Liver (tissue), 9 donors: Measurements from ENCODE around the gene LEF1. TPM values are rescaled to one million over a fixed set of nuclear protein-coding genes. Genes with fewer than 3 reads are reported as not detected.

Experiments used
- DNase-seq: peaks from one replicate; pipeline ENCODE4 v3.0.0-alpha.2; 2017; ENCODE audit warnings: low spot score
- H3K27ac ChIP-seq, 2 donors: one replicate each; pipeline ENCODE4 v1.7.0; 2013; ENCODE audit warnings: inconsistent platforms in 2 of 2, low read length in 2 of 2, control low read depth in 1 of 2, low read depth in 1 of 2, mild to moderate bottlenecking in 1 of 2
- H3K27me3 ChIP-seq, 4 donors: one replicate each; pipeline versions ENCODE4 v1.6.1 to v1.7.0; 2013; ENCODE audit warnings: low read length in 3 of 4, inconsistent platforms in 1 of 4, mild to moderate bottlenecking in 1 of 4, moderate library complexity in 1 of 4; ENCODE audit not compliant: control insufficient read depth in 4 of 4, insufficient read depth in 4 of 4
- H3K36me3 ChIP-seq, 4 donors: one replicate each; pipeline versions ENCODE4 v1.6.1 to v1.7.0; 2013; ENCODE audit warnings: low read length in 3 of 4, mild to moderate bottlenecking in 3 of 4, low read depth in 1 of 4, moderate library complexity in 1 of 4; ENCODE audit not compliant: control insufficient read depth in 4 of 4, insufficient read depth in 3 of 4
- H3K4me1 ChIP-seq, 4 donors: one replicate each; pipeline versions ENCODE4 v1.6.1 to v1.7.0; 2013; ENCODE audit warnings: low read length in 3 of 4, mild to moderate bottlenecking in 3 of 4, moderate library complexity in 1 of 4; ENCODE audit not compliant: control insufficient read depth in 4 of 4, insufficient read depth in 4 of 4
- H3K4me3 ChIP-seq, 3 donors: one replicate each; pipeline versions ENCODE4 v1.6.1 to v1.7.0; 2013; ENCODE audit warnings: low read length in 3 of 3, control low read depth in 1 of 3, low read depth in 1 of 3, mild to moderate bottlenecking in 1 of 3
- H3K9ac ChIP-seq, 2 donors: one replicate each; pipeline ENCODE4 v1.7.0; 2013; ENCODE audit warnings: low read length in 2 of 2, mild to moderate bottlenecking in 2 of 2, moderate library complexity in 2 of 2, control low read depth in 1 of 2, low read depth in 1 of 2
- H3K9me3 ChIP-seq, 4 donors: one replicate each; pipeline versions ENCODE4 v1.6.1 to v1.7.0; 2013; ENCODE audit warnings: low read length in 3 of 4; ENCODE audit not compliant: control insufficient read depth in 4 of 4
- ATF3 ChIP-seq: IDR thresholded peaks from 2 replicates; pipeline ENCODE4 v1.6.1; 2016; ENCODE audit warnings: antibody characterized with exemption
- CTCF ChIP-seq: fragments of 150-350 bp; IDR thresholded peaks from 2 replicates; pipeline ENCODE4 v1.5.1; 2017; ENCODE audit warnings: improper control_type of control experiment, low read depth, low read length; ENCODE audit not compliant: missing input control
- EGR1 ChIP-seq, 2 donors: IDR thresholded peaks; 2 replicates each; pipeline ENCODE4 v1.6.1; 2016 to 2018; ENCODE audit warnings: antibody characterized with exemption in 2 of 2, low read depth in 2 of 2
- FOXA1 ChIP-seq: IDR thresholded peaks from 2 replicates; pipeline ENCODE4 v1.6.1; 2016; ENCODE audit warnings: antibody characterized with exemption
- FOXA2 ChIP-seq: IDR thresholded peaks from 2 replicates; pipeline ENCODE4 v1.6.1; 2016; ENCODE audit warnings: antibody characterized with exemption
- GABPA ChIP-seq, 2 donors: IDR thresholded peaks in 1 of 2; conservative IDR thresholded peaks in 1 of 2; 2 replicates each; pipeline ENCODE4 v1.6.1; 2016; ENCODE audit warnings: antibody characterized with exemption in 2 of 2, mild to moderate bottlenecking in 1 of 2, moderate library complexity in 1 of 2
- HNF4G ChIP-seq: IDR thresholded peaks from 2 replicates; pipeline ENCODE4 v1.6.1; 2016; ENCODE audit warnings: antibody characterized with exemption
- JUND ChIP-seq, 2 donors: IDR thresholded peaks; 2 replicates each; pipeline ENCODE4 v1.6.1; 2016; ENCODE audit warnings: antibody characterized with exemption in 2 of 2
- MAX ChIP-seq: IDR thresholded peaks from 2 replicates; pipeline ENCODE4 v1.6.1; 2016; ENCODE audit warnings: antibody characterized with exemption
- NR2F2 ChIP-seq: IDR thresholded peaks from 2 replicates; pipeline ENCODE4 v1.6.1; 2016; ENCODE audit warnings: antibody characterized with exemption
- RAD21 ChIP-seq, 2 donors: IDR thresholded peaks; 2 replicates each; pipeline ENCODE4 v1.6.1; 2016; ENCODE audit warnings: antibody characterized with exemption in 2 of 2, mild to moderate bottlenecking in 2 of 2
- RXRA ChIP-seq, 2 donors: IDR thresholded peaks; 2 replicates each; pipeline ENCODE4 v1.6.1; 2017 to 2018; ENCODE audit warnings: antibody characterized with exemption in 2 of 2, mild to moderate bottlenecking in 1 of 2
- SP1 ChIP-seq: IDR thresholded peaks from 2 replicates; pipeline ENCODE4 v1.6.1; 2018; ENCODE audit warnings: antibody characterized with exemption, mild to moderate bottlenecking
- TAF1 ChIP-seq: conservative IDR thresholded peaks from 2 replicates; pipeline ENCODE4 v1.6.1; 2016; ENCODE audit warnings: antibody characterized with exemption, mild to moderate bottlenecking
- WGBS: extraction: QIAGEN DNeasy Blood & Tissue Kit; methylation state at CpG from one replicate; pipeline ENCODE4 v1.1.7; 2013; 5-methylcytosine and 5-hydroxymethylcytosine counted together
- polyA plus RNA-seq, 2 donors: library from polyadenylated mRNA; stranded (reverse) in 1 of 2; unstranded in 1 of 2; fragments of 200-250 nt in 1 of 2; fragments of >200 nt in 1 of 2; fragmentation: Nextera tagmentation in 1 of 2; extraction: Ambion mirVana in 1 of 2; gene quantifications; one replicate each; pipeline versions ENCODE4 v1.2.1 to v1.2.3, GENCODE V29; 2013 to 2015
- total RNA-seq, 2 donors: library from RNA; depleted of rRNA; stranded (reverse); fragments of >200 nt; gene quantifications; one replicate each; pipeline ENCODE4 v1.2.3, GENCODE V29; 2014
- donor health status: healthy.
- donor health status: healthy.
- donor health status: healthy.
- donor health status: healthy.
- donor health status: healthy.

LEF1 gene
- total and polyA plus RNA-seq, 4 donors, result 0.22 to 6.4 (median 0.46) TPM

- H3K4me1 ChIP-seq, result no peaks in the 10 kb centered on the region
- no peak overlapping the region for H3K27ac ChIP-seq
- DNase-seq, result no peak
- no peak for TF ChIP-seq MAX
- H3K9ac ChIP-seq, result no peak overlapping the region
- no peaks in the 10 kb centered on the region for H3K9me3 ChIP-seq
- H3K4me3 ChIP-seq, result no peak overlapping the region
- no peaks in the 10 kb centered on the region for H3K27me3 ChIP-seq
- WGBS, result 88% methylated on average over 5 of the region's 5 CpGs
- H3K36me3 ChIP-seq, result peaks cover 14 to 72% (median 60%) of the 10 kb centered on the region in 4 donors
Measured at GRCh38 chr4:108024085-108024877, 144.5 kb downstream of the LEF1 start.

- Histone ChIP-seq H3K36me3 (peaks cover 11 to 59% (median 41%) of the 10 kb centered on the region in 4 donors), H3K27ac (no peak overlapping the region), H3K4me3 (no peak overlapping the region), H3K27me3 (no peaks in the 10 kb centered on the region), H3K4me1 (no peaks in the 10 kb centered on the region), H3K9me3 (no peaks in the 10 kb centered on the region), H3K9ac (no peak overlapping the region)
- no peak for DNase-seq
- 46% methylated on average over 2 of the region's 2 CpGs for WGBS
- TF ChIP-seq GABPA (IDR thresholded peaks at IDR 0.05 in 1 of 2, conservative IDR thresholded peaks at IDR 0.05 in 1 of 2) (no peak), ATF3 (no peak), FOXA2 (no peak), FOXA1 (no peak), CTCF (no peak), HNF4G (no peak), RXRA (IDR thresholded peaks at IDR 0.05) (no peak), TAF1 (no peak), NR2F2 (no peak), RAD21 (IDR thresholded peaks at IDR 0.05) (no peak), EGR1 (IDR thresholded peaks at IDR 0.05; ENCODE audit: low read depth in 2 of 2) (no peak), SP1 (no peak), JUND (IDR thresholded peaks at IDR 0.05) (no peak)
Measured at GRCh38 chr4:108018884-108019187, 149.9 kb downstream of the LEF1 start.

GRCh38 chr4:108018040-108018883 is 150.5 kb downstream of the LEF1 start:
- Histone ChIP-seq H3K27ac (no peak overlapping the region), H3K27me3 (no peaks in the 10 kb centered on the region), H3K36me3 (peaks cover 11 to 55% (median 38%) of the 10 kb centered on the region in 4 donors), H3K4me3 (no peak overlapping the region), H3K9me3 (no peaks in the 10 kb centered on the region), H3K4me1 (no peaks in the 10 kb centered on the region), H3K9ac (no peak overlapping the region)
- DNase-seq, result peak; percentile 87
- 40% methylated on average over 8 of the region's 8 CpGs for WGBS
- no peak for TF ChIP-seq MAX
- no peak for TF ChIP-seq ATF3
- TF ChIP-seq RXRA (IDR thresholded peaks at IDR 0.05), result no peak
- TF ChIP-seq FOXA2, result no peak
- TF ChIP-seq TAF1, result no peak
- TF ChIP-seq EGR1 (IDR thresholded peaks at IDR 0.05; ENCODE audit: low read depth in 2 of 2), result no peak
- peak; percentile 88 to 93 for TF ChIP-seq RAD21 (IDR thresholded peaks at IDR 0.05)
- TF ChIP-seq CTCF, result peak; percentile 72
